HPDE6-E6E7 (cell line): ENCODE data around the gene SMIM45.

Source experiments
- DNase-seq: peaks from one replicate; pipeline ENCODE4 v3.0.0; 2011; ENCODE audit warnings: missing footprints; ENCODE audit errors: extremely low spot score

The SMIM45 gene

GRCh38 chr22:41915786-41916493 lies 36.0 kb upstream of the SMIM45 start:
- no peak for DNase-seq

DNA sequence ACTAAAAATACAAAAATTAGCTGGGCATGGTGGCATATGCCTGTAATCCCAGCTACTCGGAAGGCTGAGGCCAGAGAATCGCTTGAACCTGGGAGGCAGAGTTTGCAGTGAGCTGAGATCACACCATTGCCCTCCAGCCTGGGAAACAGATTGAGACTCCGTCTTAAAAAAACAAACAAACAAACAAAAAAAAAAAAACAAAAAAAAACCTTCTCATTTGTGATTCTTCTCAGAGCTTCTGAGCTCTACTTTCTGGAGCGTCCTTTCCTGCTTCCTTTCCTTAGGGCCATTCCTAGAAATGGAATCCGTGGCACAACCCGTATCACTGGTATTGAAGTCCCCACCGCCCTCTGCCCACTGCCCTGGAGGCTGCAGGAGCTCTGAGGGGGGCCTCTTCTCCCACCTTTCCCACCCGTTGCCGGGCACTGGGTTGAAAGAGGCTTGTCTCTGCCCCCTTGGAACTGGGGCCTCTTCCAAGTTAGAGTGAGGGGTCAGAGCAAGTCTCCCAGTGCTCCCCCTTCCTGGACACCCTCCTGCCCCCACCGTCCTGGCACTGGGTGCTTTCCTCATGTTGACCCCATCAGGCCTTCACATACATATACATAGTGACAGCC lies 35.1 kb upstream of the SMIM45 start:
- DNase-seq = no peak

GRCh38 chr22:41917375-41917902 lies 34.5 kb upstream of the SMIM45 start:
- DNase-seq = no peak

DNA sequence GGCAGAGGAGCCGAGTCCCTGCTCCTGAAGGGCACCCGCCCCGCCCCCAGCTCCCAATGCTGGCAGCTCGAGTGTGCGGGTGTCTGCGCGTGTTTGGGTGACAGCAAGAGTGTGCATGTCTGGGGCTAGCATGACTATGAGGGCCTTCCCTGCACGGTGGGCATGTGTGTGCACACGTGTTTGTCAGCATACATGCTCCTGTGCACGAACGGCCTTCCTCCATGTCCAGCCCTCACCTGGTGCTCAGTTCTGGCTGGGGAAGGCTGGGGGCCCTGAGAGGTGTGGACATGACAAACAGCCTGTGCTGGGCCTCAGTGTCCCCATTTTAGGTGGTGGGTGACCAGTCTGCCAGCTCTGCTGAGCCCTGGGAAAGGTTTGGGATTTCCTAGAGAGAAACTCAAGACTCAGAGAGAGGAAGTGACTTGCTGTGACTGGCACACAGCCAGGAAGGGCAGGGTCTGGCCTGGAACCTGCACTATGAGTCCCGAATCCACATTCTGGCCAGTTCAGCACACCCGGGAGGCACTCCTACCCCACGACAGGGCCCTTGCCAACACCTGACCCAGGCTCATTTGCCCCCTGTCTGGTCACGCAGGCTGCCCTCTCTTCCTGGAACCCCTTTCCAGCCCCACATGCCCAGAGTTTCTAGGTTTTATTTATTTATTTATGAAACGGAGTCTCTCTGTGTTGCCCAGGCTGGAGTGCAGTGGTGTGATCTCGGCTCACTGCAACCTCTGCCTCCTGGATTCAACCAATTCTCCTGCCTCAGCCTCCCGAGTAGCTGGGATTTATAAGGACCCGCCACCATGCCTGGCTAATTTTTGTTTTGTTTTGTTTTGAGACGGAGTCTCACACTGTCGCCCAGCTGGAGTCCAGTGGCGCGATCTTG lies 33.8 kb upstream of the SMIM45 start:
- DNase-seq = no peak

GRCh38 chr22:41919357-41920224 lies 32.4 kb upstream of the SMIM45 start:
- DNase-seq = no peak

DNA sequence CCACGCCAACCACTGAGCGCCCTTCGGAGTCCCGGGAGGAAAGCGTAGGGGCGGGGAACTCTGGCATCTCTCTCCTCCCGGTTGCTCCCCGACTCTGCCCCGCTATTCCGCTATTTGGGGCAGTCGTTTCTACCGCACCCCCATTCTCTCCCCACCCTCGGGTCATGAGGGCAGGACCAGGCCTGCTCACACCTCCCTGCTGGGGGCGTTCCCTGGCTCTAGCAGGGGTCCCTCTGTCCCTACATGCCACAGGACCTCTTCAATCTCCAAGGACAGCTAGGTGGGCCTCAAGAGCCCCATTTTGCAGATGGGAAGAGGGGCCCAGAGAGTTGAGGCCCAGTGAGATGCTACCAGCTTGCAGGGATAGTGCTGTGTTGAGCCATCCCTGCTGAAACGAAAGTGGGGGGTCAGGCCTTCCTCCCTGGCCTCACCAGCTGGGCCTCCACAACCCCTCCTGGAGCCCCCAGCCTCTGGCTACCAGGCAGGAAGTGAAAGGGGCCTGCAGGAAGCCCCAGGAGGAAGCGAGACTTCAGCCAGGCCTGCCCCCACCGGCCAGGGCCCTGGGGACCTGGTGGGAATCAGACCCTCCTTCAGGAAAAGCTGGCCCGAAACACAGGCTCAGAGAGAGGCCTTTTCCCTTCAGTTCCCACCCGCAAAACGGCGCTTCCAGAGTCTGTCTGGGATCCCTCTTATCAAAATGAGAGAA lies 31.5 kb upstream of the SMIM45 start:
- no peak for DNase-seq

DNA sequence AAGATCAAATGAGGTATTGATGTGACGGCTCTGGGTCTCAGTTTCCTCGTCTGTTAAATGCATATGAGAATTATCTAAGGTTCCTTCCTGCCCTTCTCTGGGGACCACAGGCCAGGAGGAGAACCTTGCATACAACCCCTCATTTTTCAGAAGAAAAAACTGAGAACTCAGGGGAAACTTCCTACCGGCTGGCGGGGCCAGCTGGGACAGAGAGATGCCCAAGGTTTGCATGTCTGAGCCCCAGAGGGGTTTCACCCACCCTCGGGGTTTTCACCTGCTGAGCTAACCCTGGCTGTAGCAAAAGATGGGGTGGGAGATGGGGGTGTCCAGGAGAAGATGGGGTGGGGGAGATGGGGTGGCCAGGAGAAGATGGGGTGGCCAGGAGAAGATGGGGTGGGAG lies 29.6 kb upstream of the SMIM45 start:
- DNase-seq = no peak

- no peak for DNase-seq
Observed at GRCh38 chr22:41922940-41923594, 28.9 kb upstream of the SMIM45 start.

GRCh38 chr22:41923595-41924276 lies 28.2 kb upstream of the SMIM45 start:
- no peak for DNase-seq

DNA sequence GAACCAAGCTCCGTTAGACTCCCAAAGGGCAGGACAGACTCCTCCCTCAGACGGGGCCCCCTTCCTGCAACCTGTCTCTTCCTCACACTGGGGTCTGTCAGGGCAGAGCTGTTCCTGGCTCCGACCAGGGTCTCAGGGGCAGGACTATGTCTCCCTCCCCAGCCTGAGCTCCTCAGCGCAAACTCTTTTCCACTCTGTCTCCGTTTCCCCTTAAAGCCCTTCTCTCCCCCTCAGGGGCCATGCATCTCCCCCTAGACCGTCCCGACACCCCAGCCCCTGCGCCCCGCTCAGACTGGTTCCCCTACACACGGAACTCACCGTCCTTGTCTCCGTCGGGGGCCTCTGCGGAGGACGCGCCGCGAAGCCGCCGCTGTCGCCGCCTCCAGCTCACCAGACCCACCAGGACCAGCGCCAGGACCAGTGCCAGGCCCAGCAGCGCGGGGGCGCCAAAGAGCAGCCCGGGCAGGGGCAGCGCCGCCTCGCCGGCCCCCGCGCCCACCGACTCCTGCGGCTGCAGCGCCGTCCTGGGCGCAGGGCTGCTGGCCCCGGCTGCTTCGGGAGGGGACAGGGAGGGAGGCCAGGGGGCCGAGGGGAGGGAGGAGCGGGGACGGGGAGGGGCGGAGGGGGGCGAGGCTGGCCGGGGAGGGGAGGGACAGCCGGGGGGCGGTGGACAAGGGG lies 26.0 kb upstream of the SMIM45 start:
- no peak for DNase-seq

GRCh38 chr22:41927813-41928212 lies 24.1 kb upstream of the SMIM45 start:
- DNase-seq = no peak

GRCh38 chr22:41928593-41929417 lies 23.1 kb upstream of the SMIM45 start:
- no peak for DNase-seq

- no peak for DNase-seq
Observed at GRCh38 chr22:41929418-41929810, 22.5 kb upstream of the SMIM45 start.

- no peak for DNase-seq
Observed at GRCh38 chr22:41931701-41932269, 20.2 kb upstream of the SMIM45 start.

DNA sequence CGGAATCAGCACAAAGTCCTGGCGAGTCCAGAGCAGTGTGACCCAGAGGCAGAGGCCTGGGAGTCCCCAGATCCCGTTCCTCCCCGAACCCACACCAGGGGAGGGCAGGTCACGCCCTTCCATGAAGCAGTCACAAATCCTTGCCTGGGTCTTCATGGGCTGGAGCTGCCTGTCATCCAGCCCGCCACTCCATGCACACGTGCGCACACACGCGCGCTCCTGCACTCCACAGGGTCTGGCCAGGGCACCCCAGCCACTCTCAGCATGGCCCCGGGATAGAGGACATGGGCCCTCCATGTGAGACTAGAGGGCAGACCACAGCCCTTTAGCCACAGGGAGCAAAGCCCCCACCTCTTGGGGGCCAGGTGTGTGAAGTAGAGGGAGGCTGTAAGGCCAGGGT lies 19.6 kb upstream of the SMIM45 start:
- DNase-seq = no peak

- no peak for DNase-seq
Observed at GRCh38 chr22:41933411-41934177, 18.4 kb upstream of the SMIM45 start.
